Mucosa of rectum (tissue), 2 donors: ENCODE measurements around the gene TMEM38A.
"Not testable (repeated sequence)": the region's sequence is repeated elsewhere in the genome, so short reads cannot be mapped to it uniquely, and the experiment has no call there.

Experiments
- H3K27ac ChIP-seq, 2 donors: one replicate each; pipeline ENCODE4 v1.7.0; 2013; ENCODE audit warnings: inconsistent platforms in 2 of 2, low read depth in 2 of 2, low read length in 2 of 2
- H3K27me3 ChIP-seq, 2 donors: one replicate each; pipeline ENCODE4 v1.7.0; 2013; ENCODE audit warnings: low read length in 2 of 2; ENCODE audit not compliant: control insufficient read depth in 2 of 2, insufficient read depth in 2 of 2
- H3K36me3 ChIP-seq, 2 donors: one replicate each; pipeline ENCODE4 v1.7.0; 2013; ENCODE audit warnings: low read length in 2 of 2; ENCODE audit not compliant: control insufficient read depth in 2 of 2, insufficient read depth in 2 of 2
- H3K4me1 ChIP-seq, 2 donors: one replicate each; pipeline ENCODE4 v1.7.0; 2013; ENCODE audit warnings: low read length in 2 of 2, mild to moderate bottlenecking in 1 of 2; ENCODE audit not compliant: control insufficient read depth in 2 of 2, insufficient read depth in 2 of 2
- H3K4me3 ChIP-seq, 2 donors: one replicate each; pipeline ENCODE4 v1.7.0; 2013; ENCODE audit warnings: low read length in 2 of 2
- H3K9ac ChIP-seq, 2 donors: one replicate each; pipeline ENCODE4 v1.7.0; 2013; ENCODE audit warnings: low read length in 2 of 2, low read depth in 1 of 2, mild to moderate bottlenecking in 1 of 2
- H3K9me3 ChIP-seq, 2 donors: one replicate each; pipeline ENCODE4 v1.7.0; 2013; ENCODE audit warnings: low read length in 2 of 2; ENCODE audit not compliant: control insufficient read depth in 2 of 2
- donor health status: healthy.
- donor health status: Normal muscosa, but diverticular disease.

The TMEM38A gene

DNA sequence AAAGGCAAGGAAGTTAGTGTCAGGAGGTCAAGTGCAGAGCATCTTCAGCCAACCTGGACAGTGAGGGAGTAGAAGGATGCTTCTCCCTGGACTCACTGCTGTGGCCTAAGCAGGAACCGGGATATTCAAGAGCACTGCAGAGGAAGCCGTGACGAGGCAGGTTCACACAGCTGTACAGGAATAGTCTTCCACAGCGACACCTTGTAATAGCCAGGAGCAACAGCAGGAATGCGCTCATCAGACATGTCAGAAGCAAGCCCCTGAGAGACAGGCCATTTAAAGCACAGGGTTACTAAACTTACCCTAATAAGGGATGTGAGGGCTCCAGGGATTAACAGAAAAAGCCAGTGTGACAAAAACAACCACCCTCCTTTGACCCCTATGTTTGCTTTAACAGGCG is 29.5 kb upstream of the TMEM38A start:
- H3K27ac ChIP-seq, result no peak overlapping the region
- no peak overlapping the region for H3K9ac ChIP-seq
- no peaks in the 10 kb centered on the region for H3K27me3 ChIP-seq
- peaks cover 14 to 18% of the 10 kb centered on the region in 2 donors for H3K36me3 ChIP-seq
- H3K4me3 ChIP-seq, result no peak overlapping the region
- peaks cover 17 to 21% of the 10 kb centered on the region in 2 donors for H3K4me1 ChIP-seq
- no peaks in the 10 kb centered on the region for H3K9me3 ChIP-seq

DNA sequence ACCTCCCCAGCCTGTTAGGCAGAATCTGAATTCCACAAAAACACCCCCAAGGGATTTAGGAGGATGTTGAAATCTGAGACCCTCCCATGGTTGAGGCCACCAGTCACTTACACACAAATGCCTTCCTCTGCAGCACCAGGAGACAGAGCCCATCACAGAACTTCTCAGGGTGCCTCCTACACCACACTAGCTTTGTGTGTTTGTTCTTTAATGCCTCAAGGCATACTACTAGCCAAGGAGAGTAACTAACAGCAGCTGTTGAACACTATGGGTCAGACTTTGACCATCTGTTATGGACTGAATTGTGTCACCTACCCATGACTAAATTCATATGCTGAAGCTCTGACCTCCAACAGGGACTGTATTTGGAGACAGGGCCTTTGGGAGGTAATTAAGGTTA is 23.4 kb upstream of the TMEM38A start:
- Histone ChIP-seq H3K9me3 (no peaks in the 10 kb centered on the region), H3K27ac (no peak overlapping the region), H3K4me1 (no peaks in the 10 kb centered on the region), H3K4me3 (no peak overlapping the region), H3K9ac (no peak overlapping the region), H3K36me3 (peaks cover 19 to 49% of the 10 kb centered on the region in 2 donors), H3K27me3 (no peaks in the 10 kb centered on the region)

- Histone ChIP-seq H3K9me3 (no peaks in the 10 kb centered on the region), H3K27ac (no peak overlapping the region), H3K27me3 (no peaks in the 10 kb centered on the region), H3K36me3 (peaks cover 15 to 56% of the 10 kb centered on the region in 2 donors), H3K4me1 (no peaks in the 10 kb centered on the region), H3K9ac (no peak overlapping the region), H3K4me3 (no peak overlapping the region)
Measured at GRCh38 chr19:16638666-16639065, 22.3 kb upstream of the TMEM38A start.

- Histone ChIP-seq H3K36me3 (peaks cover 17 to 65% of the 10 kb centered on the region in 2 donors), H3K9ac (no peak overlapping the region), H3K27me3 (no peaks in the 10 kb centered on the region), H3K4me3 (no peak overlapping the region), H3K4me1 (no peaks in the 10 kb centered on the region), H3K9me3 (no peaks in the 10 kb centered on the region), H3K27ac (no peak overlapping the region)
Measured at GRCh38 chr19:16640951-16641350, 20.0 kb upstream of the TMEM38A start.

- Histone ChIP-seq H3K27ac (no peak overlapping the region), H3K4me1 (no peaks in the 10 kb centered on the region), H3K9ac (no peak overlapping the region), H3K27me3 (no peaks in the 10 kb centered on the region), H3K9me3 (no peaks in the 10 kb centered on the region), H3K36me3 (peaks cover 23 to 72% of the 10 kb centered on the region in 2 donors), H3K4me3 (no peak overlapping the region)
Measured at GRCh38 chr19:16641695-16642094, 19.2 kb upstream of the TMEM38A start.

DNA sequence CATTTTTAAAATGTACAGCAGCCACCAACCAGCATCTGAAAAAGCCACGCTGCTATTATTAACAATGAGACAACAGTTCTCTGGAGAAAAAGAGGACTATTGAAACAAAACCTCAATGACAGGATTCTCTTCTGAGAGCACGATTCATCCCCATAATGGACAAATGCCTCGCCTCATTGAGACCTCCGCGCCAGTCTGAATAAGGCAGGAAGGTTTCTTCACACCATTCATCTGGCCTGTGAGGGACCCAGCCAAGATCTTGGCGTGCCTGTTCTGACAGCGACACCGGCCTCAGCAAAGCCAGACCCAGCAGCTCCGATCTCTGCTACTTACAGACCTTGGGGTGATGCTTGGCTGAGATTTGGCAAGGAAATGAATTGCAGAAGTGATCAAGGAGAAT is 15.8 kb upstream of the TMEM38A start:
- Histone ChIP-seq H3K4me3 (no peak overlapping the region), H3K27me3 (no peaks in the 10 kb centered on the region), H3K9ac (no peak overlapping the region), H3K27ac (no peak overlapping the region), H3K4me1 (no peaks in the 10 kb centered on the region), H3K9me3 (no peaks in the 10 kb centered on the region), H3K36me3 (peaks cover 28 to 68% of the 10 kb centered on the region in 2 donors)

DNA sequence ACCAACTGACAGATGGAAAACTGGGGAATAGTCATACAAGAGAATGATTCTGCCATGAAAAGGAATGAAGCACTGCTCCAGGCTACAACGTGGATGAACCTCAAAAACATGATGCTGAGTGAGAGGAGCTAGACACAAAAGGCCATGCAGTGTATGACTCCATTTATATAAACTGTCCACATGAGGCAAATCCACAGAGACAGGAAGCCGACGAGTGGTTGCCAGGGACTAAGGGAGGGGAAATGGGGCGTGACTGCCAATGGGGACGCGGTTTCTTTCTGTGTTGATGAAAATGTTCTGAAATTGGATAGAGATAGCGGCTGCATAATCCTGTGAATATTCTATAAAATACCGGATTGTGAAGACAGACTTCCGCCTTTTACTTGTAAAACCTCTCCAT is 11.2 kb upstream of the TMEM38A start:
- H3K36me3 ChIP-seq, result peaks cover 52 to 76% of the 10 kb centered on the region in 2 donors
- no peak overlapping the region for H3K4me3 ChIP-seq
- no peaks in the 10 kb centered on the region for H3K27me3 ChIP-seq
- H3K4me1 ChIP-seq, result no peaks in the 10 kb centered on the region
- no peaks in the 10 kb centered on the region for H3K9me3 ChIP-seq
- H3K27ac ChIP-seq, result no peak overlapping the region
- no peak overlapping the region for H3K9ac ChIP-seq

DNA sequence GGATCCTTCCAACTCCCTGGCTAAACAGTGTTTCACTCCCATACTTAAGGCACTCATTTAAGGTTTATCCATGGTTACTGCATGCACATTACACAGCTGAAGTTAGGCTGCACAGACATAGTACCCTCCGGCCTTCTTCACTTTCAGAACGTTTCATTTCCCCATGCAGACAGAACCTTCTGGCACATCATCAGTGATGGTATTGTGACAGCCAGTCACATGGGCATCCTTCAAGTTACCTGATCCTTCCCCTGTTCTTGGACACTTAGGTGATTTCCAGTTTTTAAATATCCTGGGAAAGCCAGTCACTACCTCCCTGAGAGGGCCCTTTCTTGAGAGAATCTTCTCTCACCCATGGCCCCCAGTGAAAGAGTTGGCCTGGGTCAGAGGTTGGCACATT is 10.1 kb upstream of the TMEM38A start:
- no peak overlapping the region for H3K9ac ChIP-seq
- H3K4me3 ChIP-seq, result no peak overlapping the region
- no peaks in the 10 kb centered on the region for H3K27me3 ChIP-seq
- H3K4me1 ChIP-seq, result no peaks in the 10 kb centered on the region
- peaks cover 52 to 74% of the 10 kb centered on the region in 2 donors for H3K36me3 ChIP-seq
- no peak overlapping the region for H3K27ac ChIP-seq
- H3K9me3 ChIP-seq, result no peaks in the 10 kb centered on the region

DNA sequence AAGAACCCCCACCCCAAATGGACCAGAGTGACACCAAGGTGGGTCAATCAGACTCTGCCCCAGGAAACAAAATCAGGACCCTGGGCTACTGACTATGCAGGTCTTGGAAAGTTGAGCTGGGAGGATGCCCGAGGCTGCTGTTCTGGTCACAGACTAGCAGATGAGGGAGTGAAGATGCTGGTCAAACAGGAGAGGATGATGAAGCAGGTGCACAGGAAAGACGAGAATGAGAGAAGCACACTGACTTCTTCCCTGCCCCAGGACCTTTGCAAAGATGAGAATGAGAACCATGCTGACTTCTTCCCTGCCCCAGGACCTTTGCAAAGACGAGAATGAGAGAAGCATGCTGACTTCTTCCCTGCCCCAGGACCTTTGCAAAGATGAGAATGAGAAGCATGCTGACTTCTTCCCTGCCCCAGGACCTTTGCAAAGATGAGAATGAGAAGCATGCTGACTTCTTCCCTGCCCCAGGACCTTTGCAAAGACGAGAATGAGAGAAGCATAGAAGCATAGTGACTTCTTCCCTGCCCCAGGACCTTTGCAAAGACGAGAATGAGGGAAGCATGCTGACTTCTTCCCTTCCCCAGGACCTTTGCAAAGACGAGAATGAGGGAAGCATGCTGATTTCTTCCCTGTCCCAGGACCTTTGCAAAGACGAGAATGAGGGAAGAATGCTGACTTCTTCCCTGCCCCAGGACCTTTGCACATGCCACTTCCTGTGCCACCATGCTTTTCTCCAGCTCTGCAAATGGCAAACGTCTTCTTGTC is 9.3 kb upstream of the TMEM38A start:
- H3K36me3 ChIP-seq, result peaks cover 52 to 74% of the 10 kb centered on the region in 2 donors
- not testable (repeated sequence) for H3K9ac ChIP-seq, H3K4me1 ChIP-seq, H3K27me3 ChIP-seq, H3K27ac ChIP-seq, H3K9me3 ChIP-seq, H3K4me3 ChIP-seq

DNA sequence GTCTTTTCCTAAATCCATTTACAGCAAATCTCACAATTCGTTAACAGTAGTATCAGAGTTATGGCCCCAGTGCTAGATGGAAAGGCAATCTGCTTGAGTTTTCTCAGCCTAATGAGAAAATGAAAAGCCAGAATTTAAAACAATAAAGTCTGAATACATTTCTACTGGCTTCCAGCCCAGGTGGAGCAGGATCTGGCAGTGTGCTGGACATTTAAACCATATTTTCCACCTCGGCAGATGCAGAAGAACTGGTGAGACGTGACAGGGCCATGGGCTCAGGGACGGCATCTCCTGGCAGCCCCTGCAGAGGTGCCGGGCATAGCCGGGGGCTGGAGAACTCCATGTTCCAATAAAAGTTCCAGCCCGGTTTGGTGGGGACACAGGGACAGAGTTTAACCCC is 8.1 kb upstream of the TMEM38A start:
- H3K4me3 ChIP-seq, result no peak overlapping the region
- peaks cover 56 to 79% of the 10 kb centered on the region in 2 donors for H3K36me3 ChIP-seq
- H3K27ac ChIP-seq, result no peak overlapping the region
- H3K9me3 ChIP-seq, result no peaks in the 10 kb centered on the region
- H3K9ac ChIP-seq, result no peak overlapping the region
- H3K27me3 ChIP-seq, result no peaks in the 10 kb centered on the region
- peaks cover under 1 to 2% of the 10 kb centered on the region in 2 donors for H3K4me1 ChIP-seq
